Astrocyte (in vitro differentiated cells and primary cell): ENCODE results near the gene KCTD12.

Experiments used
- EZH2 ChIP-seq: IDR thresholded peaks from 2 replicates; pipeline ENCODE4 v1.6.1; 2012; ENCODE audit warnings: mild to moderate bottlenecking, low read length, inconsistent platforms; ENCODE audit not compliant: insufficient read depth
- TF ChIP-seq, protein P1 (sequence below): IDR thresholded peaks from 2 replicates; pipeline ENCODE4 v1.5.1; 2011; ENCODE audit warnings: low read depth, mild to moderate bottlenecking, inconsistent platforms, low read length, moderate library complexity; ENCODE audit not compliant: insufficient read depth

DNA sequence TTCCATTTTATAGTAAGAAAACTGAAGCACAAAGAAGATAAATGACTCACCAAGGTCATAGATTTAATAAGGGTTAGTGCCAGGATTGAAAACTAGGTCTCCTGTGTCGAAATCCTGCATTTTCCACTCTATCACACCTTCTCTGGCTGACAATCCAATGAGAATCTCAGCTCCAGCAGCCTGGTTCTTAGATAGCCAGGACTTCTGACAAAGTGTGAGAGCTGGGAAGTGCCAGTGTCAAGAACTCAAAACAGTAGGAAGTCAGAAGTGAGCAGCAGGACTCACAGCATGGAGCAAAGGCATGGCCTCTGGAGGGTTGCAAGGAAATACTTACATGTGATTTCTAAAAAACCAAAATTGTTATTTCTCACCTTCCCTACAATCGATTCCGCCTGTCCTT lies 24.3 kb downstream of the KCTD12 start:
- TF ChIP-seq, protein P1, sequence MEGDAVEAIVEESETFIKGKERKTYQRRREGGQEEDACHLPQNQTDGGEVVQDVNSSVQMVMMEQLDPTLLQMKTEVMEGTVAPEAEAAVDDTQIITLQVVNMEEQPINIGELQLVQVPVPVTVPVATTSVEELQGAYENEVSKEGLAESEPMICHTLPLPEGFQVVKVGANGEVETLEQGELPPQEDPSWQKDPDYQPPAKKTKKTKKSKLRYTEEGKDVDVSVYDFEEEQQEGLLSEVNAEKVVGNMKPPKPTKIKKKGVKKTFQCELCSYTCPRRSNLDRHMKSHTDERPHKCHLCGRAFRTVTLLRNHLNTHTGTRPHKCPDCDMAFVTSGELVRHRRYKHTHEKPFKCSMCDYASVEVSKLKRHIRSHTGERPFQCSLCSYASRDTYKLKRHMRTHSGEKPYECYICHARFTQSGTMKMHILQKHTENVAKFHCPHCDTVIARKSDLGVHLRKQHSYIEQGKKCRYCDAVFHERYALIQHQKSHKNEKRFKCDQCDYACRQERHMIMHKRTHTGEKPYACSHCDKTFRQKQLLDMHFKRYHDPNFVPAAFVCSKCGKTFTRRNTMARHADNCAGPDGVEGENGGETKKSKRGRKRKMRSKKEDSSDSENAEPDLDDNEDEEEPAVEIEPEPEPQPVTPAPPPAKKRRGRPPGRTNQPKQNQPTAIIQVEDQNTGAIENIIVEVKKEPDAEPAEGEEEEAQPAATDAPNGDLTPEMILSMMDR: no peak
- no peak for TF ChIP-seq EZH2
